ENCODE results near the gene METTL21A. TPM values are rescaled to one million over a fixed set of nuclear protein-coding genes. Genes with fewer than 3 reads are reported as not detected.
"Not testable (repeated sequence)": the region's sequence is repeated elsewhere in the genome, so short reads cannot be mapped to it uniquely, and the experiment has no call there.

METTL21A gene
- total RNA-seq, 6 experiments from 2014 or later: 5.0 to 7.8 (median 7.0) TPM

- peaks cover 12% of the 10 kb centered on the region for H3K4me1 Mint-ChIP-seq (ENCODE audit: low read depth)
- no peaks in the 10 kb centered on the region for H3K36me3 Mint-ChIP-seq (ENCODE audit: low read depth)
- H3K27ac Mint-ChIP-seq: no peak overlapping the region
- H3K27me3 Mint-ChIP-seq (ENCODE audit: insufficient read depth): peaks cover 5% of the 10 kb centered on the region
- no peaks in the 10 kb centered on the region for H3K9me3 Mint-ChIP-seq
- H3K4me3 Mint-ChIP-seq: no peak overlapping the region
- DNase-seq: no peak
- TF ChIP-seq, protein P1, sequence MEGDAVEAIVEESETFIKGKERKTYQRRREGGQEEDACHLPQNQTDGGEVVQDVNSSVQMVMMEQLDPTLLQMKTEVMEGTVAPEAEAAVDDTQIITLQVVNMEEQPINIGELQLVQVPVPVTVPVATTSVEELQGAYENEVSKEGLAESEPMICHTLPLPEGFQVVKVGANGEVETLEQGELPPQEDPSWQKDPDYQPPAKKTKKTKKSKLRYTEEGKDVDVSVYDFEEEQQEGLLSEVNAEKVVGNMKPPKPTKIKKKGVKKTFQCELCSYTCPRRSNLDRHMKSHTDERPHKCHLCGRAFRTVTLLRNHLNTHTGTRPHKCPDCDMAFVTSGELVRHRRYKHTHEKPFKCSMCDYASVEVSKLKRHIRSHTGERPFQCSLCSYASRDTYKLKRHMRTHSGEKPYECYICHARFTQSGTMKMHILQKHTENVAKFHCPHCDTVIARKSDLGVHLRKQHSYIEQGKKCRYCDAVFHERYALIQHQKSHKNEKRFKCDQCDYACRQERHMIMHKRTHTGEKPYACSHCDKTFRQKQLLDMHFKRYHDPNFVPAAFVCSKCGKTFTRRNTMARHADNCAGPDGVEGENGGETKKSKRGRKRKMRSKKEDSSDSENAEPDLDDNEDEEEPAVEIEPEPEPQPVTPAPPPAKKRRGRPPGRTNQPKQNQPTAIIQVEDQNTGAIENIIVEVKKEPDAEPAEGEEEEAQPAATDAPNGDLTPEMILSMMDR (IDR thresholded peaks at IDR 0.05): no peak
These were observed 38.8 kb upstream of the METTL21A start for GRCh38 chr2:207663870-207664545.

- peaks cover 12% of the 10 kb centered on the region for H3K4me1 Mint-ChIP-seq (ENCODE audit: low read depth)
- no peak overlapping the region for H3K27ac Mint-ChIP-seq
- H3K4me3 Mint-ChIP-seq: no peak overlapping the region
- H3K27me3 Mint-ChIP-seq (ENCODE audit: insufficient read depth): peaks cover 4% of the 10 kb centered on the region
- H3K36me3 Mint-ChIP-seq (ENCODE audit: low read depth): no peaks in the 10 kb centered on the region
- DNase-seq: no peak
- TF ChIP-seq, protein P1 (IDR thresholded peaks at IDR 0.05): no peak
- H3K9me3 Mint-ChIP-seq: no peaks in the 10 kb centered on the region
These were observed 37.0 kb upstream of the METTL21A start for GRCh38 chr2:207662203-207662602.

- Mint-ChIP-seq H3K36me3 (ENCODE audit: low read depth) (no peaks in the 10 kb centered on the region), H3K27me3 (ENCODE audit: insufficient read depth) (peaks cover 4% of the 10 kb centered on the region), H3K27ac (no peak overlapping the region), H3K4me1 (ENCODE audit: low read depth) (peaks cover 12% of the 10 kb centered on the region), H3K9me3 (no peaks in the 10 kb centered on the region), H3K4me3 (no peak overlapping the region)
- DNase-seq: no peak
- TF ChIP-seq, protein P1 (IDR thresholded peaks at IDR 0.05): no peak
These were observed 35.8 kb upstream of the METTL21A start for GRCh38 chr2:207660994-207661393.

GRCh38 chr2:207658156-207658555 is 33.0 kb upstream of the METTL21A start:
- TF ChIP-seq, protein P1 (IDR thresholded peaks at IDR 0.05): no peak
- peaks cover 4% of the 10 kb centered on the region for H3K27me3 Mint-ChIP-seq (ENCODE audit: insufficient read depth)
- H3K36me3 Mint-ChIP-seq (ENCODE audit: low read depth): no peaks in the 10 kb centered on the region
- H3K4me3 Mint-ChIP-seq: no peak overlapping the region
- peaks cover 5% of the 10 kb centered on the region; the same call in 1 of the 2 replicates for H3K4me1 Mint-ChIP-seq (ENCODE audit: low read depth)
- no peak overlapping the region for H3K27ac Mint-ChIP-seq
- no peaks in the 10 kb centered on the region for H3K9me3 Mint-ChIP-seq
- DNase-seq: no peak

DNA sequence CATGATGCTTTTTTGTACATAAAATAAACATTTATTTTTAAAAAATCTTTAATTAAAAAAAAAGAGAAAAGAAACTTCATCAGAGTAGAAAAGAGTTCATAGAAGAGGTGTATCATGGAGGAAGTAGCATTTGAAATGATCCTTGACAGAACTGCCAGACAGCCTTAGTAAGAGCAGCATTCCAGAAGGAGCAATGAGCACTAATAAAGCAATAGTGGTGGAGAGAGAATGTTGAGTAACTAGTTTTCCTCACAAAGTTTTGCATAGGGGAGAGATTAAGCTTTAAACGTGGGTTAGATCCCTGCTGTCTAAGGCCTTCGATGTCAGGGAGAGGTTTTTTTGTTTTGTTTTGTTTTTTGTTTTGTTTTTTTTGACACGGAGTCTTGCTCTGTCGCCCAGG is 29.8 kb upstream of the METTL21A start:
- Mint-ChIP-seq H3K9me3 (no peaks in the 10 kb centered on the region), H3K4me1 (ENCODE audit: low read depth) (peaks cover 5% of the 10 kb centered on the region; the same call in 1 of the 2 replicates), H3K4me3 (no peak overlapping the region), H3K27ac (no peak overlapping the region), H3K27me3 (ENCODE audit: insufficient read depth) (peaks cover 9% of the 10 kb centered on the region), H3K36me3 (ENCODE audit: low read depth) (no peaks in the 10 kb centered on the region)
- TF ChIP-seq, protein P1 (IDR thresholded peaks at IDR 0.05): no peak
- no peak for DNase-seq

GRCh38 chr2:207646582-207646981 is 21.4 kb upstream of the METTL21A start:
- H3K36me3 Mint-ChIP-seq (ENCODE audit: low read depth); H3K4me1 Mint-ChIP-seq (ENCODE audit: low read depth); H3K9me3 Mint-ChIP-seq; H3K4me3 Mint-ChIP-seq; DNase-seq; H3K27ac Mint-ChIP-seq: not testable (repeated sequence)
- peaks cover 16% of the 10 kb centered on the region for H3K27me3 Mint-ChIP-seq (ENCODE audit: insufficient read depth)

Data from HFFc6 (cell line).